ENCODE results near the gene LPP. TPM values are rescaled to one million over a fixed set of nuclear protein-coding genes. Genes with fewer than 3 reads are reported as not detected.

Gene LPP
- total and polyA plus RNA-seq, 2 of the 4 experiments (the other 2 are of a cell fraction), result 16.0 to 130 TPM

DNA sequence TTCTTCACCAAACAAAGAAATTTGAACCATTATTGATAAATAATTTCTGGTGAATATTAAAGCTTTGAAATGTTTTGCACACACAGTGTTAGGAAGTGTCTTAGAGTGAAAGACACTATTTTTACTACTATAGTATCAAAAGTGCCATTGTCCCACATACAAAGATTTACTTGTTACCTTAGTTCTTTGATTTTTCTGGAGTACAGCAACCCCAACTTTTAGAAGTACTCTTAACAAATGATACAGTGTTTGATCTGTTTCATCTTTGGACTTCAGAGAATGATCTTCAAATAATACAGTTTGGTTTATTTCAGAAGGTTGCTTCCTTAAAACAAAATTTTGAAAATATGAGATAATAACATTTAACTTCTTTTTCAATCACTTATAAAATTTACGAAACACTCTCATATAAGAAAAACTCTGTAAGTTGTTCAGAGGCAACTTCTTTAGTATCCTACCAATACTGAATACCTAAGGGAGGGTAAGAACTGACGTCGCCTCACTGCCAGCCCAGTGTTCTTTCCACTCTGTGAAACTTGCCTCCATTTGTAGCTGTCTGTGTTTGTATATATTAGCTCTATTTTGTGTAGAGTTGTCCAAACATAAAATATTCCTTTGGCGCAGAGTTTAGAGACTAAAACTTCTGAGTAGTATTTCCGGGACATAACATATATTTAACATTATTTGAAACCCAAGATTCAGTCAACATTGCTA, 464.2 kb downstream of the LPP start:
- H2AK5ac ChIP-seq (ENCODE audit: low read depth, low read length), result no peak overlapping the region
- BruUV-seq (replicated peaks), result no TSS peak
- no peak overlapping the region for H3K27ac ChIP-seq (ENCODE audit: insufficient read depth, low read length)
- peaks cover under 1% of the 10 kb centered on the region; the same call in 1 of the 2 replicates for H3K4me1 ChIP-seq (ENCODE audit: control insufficient read depth, insufficient read depth, low read length)
- H3K4me2 ChIP-seq (ENCODE audit: low read depth, low read length), result no peak overlapping the region
- H3K9ac ChIP-seq (ENCODE audit: low read depth, low read length), result no peak overlapping the region
- H2BK20ac ChIP-seq (ENCODE audit: low read depth, low read length), result no peak overlapping the region
- no peak overlapping the region for H2BK120ac ChIP-seq (ENCODE audit: low read depth, low read length)
- H4K5ac ChIP-seq (ENCODE audit: low read depth, low read length), result no peak overlapping the region
- H3K9me3 ChIP-seq (ENCODE audit: control insufficient read depth, insufficient read depth, low read length), result no peaks in the 10 kb centered on the region
- H2BK5ac ChIP-seq (ENCODE audit: low read depth, low read length, poor library complexity, severe bottlenecking), result no peak overlapping the region
- no peaks in the 10 kb centered on the region for H4K20me1 ChIP-seq (ENCODE audit: insufficient read depth, low read length)
- no peak overlapping the region for H2AK9ac ChIP-seq (replicated peaks; ENCODE audit: low read depth, low read length, poor library complexity)
- H3K23ac ChIP-seq (ENCODE audit: low read depth, low read length), result no peak overlapping the region; the same call in 1 of the 2 replicates
- H3K18ac ChIP-seq (ENCODE audit: low read depth, low read length), result no peak overlapping the region
- no peak for TF ChIP-seq MAZ (IDR thresholded peaks at IDR 0.05; ENCODE audit: borderline replicate concordance, low read depth, low read length)
- TF ChIP-seq RCOR1 (IDR thresholded peaks at IDR 0.05; ENCODE audit: insufficient replicate concordance, low read length), result no peak
- TF ChIP-seq FOS (IDR thresholded peaks at IDR 0.05; ENCODE audit: low read depth, low read length), result no peak
- TF ChIP-seq NFE2L2 (IDR thresholded peaks at IDR 0.05; ENCODE audit: low read depth, low read length), result no peak
- TF ChIP-seq CHD1 (IDR thresholded peaks at IDR 0.05; ENCODE audit: low read depth, low read length), result no peak
- in situ Hi-C loops (cut with MboI; ENCODE audit: low sequenced_read_pairs) (no loop called here), intact Hi-C loops (cut with micrococcal nuclease) (no loop called here), dilution Hi-C loops (cut with HindIII; ENCODE audit: low sequenced_read_pairs, unreplicated experiment) (no loop called here)
- ChIA-PET POLR2A (ENCODE audit: unreplicated experiment) (no interaction called here), CTCF (no interaction called here)
- H3K4ac ChIP-seq (ENCODE audit: low read depth, low read length), result 0 out of 2 replicates have a peak overlapping the region, but pooled peaks have one; percentile 21
- H3K4me3 ChIP-seq (ENCODE audit: insufficient read depth, low read depth, low read length), result no peak overlapping the region
- no peak overlapping the region for H2BK15ac ChIP-seq (ENCODE audit: low read depth, low read length)
- no peak overlapping the region for H4K91ac ChIP-seq (ENCODE audit: insufficient read depth, low read depth, low read length)
- no CpG with 5 or more reads among the region's 5 CpGs for WGBS, 2 experiments (ENCODE audit: extremely low coverage in 2 of 2, insufficient read length in 1 of 2)
- H3K27me3 ChIP-seq (ENCODE audit: control insufficient read depth, insufficient read depth, low read length), result no peaks in the 10 kb centered on the region
- DNase-seq (no peak), ATAC-seq (ENCODE audit: low read depth) (peak; percentile 60)
- peaks cover 7% of the 10 kb centered on the region for H3K36me3 ChIP-seq (ENCODE audit: control insufficient read depth, insufficient read depth, low read length)
- H4K8ac ChIP-seq (ENCODE audit: low read depth in 2 of 2, low read length in 2 of 2), result 0 out of 4 replicates have a peak overlapping the region, but pooled peaks of 1 of the 2 experiments have one; percentile 15
- H2AFZ ChIP-seq (replicated peaks; ENCODE audit: low read length, poor library complexity), result no peak overlapping the region
- H3K79me1 ChIP-seq (ENCODE audit: low read depth in 1 of 2, low read length in 2 of 2), result peaks cover 24 to 63% of the 10 kb centered on the region in 2 experiments
- peaks cover 3% of the 10 kb centered on the region; the same call in 1 of the 2 replicates for H3K9me1 ChIP-seq (ENCODE audit: insufficient read depth, low read length)
- no peak overlapping the region for H3K56ac ChIP-seq (ENCODE audit: extremely low read depth, insufficient read depth, low read length)
- no peak overlapping the region; the same call in 1 of the 2 replicates for H3K14ac ChIP-seq (replicated peaks; ENCODE audit: low read depth, low read length)
